GM18499 (cell line): ENCODE data around the gene DOCK3.
"Not testable (repeated sequence)": the region's sequence is repeated elsewhere in the genome, so short reads cannot be mapped to it uniquely, and the experiment has no call there.

Source experiments
- ATAC-seq: cut with Tn5 transposase; IDR thresholded peaks from one replicate; pipeline ENCODE4 v1.9.1; 2021; ENCODE audit warnings: moderate number of reproducible peaks; ENCODE audit not compliant: insufficient read depth, unreplicated experiment

The DOCK3 gene

DNA sequence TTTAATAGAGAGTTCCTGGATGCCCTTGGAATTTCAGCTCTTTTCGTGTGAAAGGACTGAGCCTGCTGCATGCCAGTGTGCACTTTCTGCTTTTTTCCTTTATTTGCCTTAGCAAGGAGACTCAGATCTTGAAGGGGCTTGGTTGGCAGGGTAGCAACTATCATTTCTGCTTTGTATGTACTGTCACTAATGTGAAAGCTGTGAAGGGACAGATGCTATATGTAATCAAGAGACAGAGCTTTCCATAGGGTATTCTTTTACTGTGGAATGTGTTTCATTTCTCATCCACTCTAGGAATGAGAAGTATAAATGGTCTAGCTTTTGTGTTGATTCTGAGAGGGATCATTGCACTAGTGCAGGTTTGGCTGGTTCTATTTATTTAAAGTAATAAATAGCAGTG is 377.8 kb downstream of the DOCK3 start:
- ATAC-seq = no peak

- ATAC-seq = no peak
These were observed 382.4 kb downstream of the DOCK3 start for GRCh38 chr3:51057121-51057520.

- no peak for ATAC-seq
These were observed 388.3 kb downstream of the DOCK3 start for GRCh38 chr3:51063053-51063452.

GRCh38 chr3:51075221-51075775 is 400.6 kb downstream of the DOCK3 start:
- no peak for ATAC-seq

DNA sequence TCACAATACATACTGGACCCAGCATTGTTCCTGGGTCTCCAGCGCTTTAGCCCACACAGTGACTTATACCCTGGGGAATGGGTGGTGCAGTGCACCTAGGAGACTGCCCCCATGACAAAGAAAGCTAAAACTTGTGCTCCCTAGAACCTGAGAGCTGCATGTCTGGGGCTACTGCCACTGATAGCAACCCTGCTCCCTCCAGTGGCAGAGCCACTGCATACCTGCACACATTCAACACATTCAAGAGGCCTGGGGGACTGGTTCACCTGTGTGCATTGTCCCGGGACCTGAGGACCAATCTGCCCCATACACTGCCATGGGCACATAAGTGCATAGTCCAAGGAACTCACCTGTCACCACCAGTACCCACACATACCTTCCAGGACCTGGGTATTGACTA is 407.6 kb downstream of the DOCK3 start:
- ATAC-seq = no peak

GRCh38 chr3:51083490-51083889 is 408.8 kb downstream of the DOCK3 start:
- ATAC-seq = no peak

- ATAC-seq = not testable (repeated sequence)
These were observed 417.4 kb downstream of the DOCK3 start for GRCh38 chr3:51092141-51092540.

DNA sequence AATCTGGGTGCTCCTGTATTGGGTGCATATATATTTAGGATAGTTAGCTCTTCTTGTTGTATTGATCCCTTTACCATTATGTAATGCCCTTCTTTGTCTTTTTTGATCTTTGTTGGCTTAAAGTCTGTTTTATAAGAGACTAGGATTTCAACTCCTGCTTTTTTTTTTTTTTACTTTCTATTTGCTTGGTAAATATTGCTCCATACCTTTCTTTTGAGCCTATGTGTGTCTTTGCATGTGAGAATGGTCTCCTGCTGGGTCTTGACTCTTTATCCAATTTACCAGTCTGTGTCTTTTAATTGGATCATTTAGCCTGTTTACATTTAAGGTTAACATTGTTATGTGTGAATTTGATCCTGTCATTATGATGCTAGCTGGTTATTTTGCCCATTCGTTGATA is 420.1 kb downstream of the DOCK3 start:
- ATAC-seq = not testable (repeated sequence)

GRCh38 chr3:51099794-51100535 is 425.2 kb downstream of the DOCK3 start:
- no peak for ATAC-seq

DNA sequence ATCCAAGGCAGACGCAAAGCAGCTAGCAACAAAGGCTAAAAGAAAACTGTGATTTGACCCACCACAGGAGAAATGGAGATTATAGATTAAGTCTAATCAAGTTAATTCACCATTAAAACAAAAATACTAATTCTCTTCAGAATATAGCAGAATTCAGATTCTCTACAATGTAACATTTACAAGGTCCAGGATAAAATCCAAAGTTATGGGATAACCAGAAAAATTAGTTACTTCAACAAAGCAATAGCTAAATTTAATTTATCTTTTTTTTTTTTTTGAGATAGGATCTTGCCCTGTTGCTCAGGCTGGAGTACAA is 425.8 kb downstream of the DOCK3 start:
- no peak for ATAC-seq

DNA sequence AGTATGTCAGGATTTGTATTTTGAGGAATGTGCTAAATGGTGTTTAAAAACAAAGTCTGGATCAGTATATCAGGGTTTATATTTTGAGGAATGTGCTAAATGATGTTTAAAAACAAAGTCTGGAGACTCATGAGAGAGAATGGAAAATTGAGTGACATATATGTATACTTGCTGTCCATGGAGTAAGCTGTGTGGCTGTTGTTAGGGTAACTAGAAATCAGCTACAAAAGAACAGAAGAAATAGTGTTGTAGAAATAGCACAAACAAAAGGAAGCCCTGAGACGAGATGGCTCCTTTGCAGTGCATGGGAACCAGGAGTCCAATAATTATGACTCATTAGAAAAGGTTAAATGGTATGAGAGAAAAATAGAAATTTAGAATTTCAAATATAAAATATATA is 427.7 kb downstream of the DOCK3 start:
- ATAC-seq = no peak

DNA sequence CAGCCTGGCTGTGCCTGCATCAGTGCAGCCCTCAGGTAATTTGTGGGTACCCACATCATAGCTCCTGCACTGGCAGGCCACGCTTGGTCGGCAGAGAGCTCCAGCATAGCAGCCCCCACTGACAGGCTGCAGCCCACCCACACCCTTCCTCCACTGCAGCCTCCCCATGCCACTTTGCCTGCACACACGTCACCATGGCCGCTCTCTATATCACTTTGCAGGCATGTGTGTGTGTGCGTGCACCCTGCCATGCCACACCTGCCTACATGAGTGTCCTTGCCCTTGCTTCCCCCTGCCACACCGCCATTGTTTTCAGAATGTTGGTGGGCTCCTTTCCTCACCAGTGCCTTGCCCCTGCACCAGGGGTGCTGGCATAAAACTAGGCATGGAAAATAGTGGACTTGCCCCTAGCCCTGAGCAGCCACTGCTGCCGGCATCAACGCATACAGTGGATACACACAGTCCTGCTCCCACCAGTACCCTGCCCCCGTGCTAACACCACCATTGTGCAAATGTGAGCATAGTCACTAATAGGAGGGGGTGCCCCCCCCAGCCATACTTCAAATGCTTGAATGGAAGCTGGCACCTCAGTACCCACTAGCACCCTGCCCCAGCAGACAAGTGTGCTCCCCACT is 431.6 kb downstream of the DOCK3 start:
- no peak for ATAC-seq

GRCh38 chr3:51110586-51110985 is 435.9 kb downstream of the DOCK3 start:
- no peak for ATAC-seq

DNA sequence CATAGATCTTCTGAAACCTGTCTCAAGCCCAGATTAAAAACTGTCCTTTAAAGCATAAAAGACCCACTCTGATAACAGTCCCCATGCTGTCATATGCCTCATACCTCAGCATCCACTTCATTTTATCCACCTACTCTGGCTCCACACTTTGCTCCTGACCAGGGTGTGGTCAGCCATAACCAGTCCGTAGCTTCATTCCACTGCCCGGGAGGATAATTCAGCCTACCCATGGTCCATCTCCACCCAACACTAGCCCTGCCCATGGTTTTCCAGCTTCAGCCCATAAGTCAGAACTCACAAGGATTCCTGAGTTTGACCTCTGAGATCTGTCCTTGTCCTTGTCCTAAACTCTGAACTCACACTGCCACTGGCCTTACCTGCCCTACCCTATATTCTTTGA is 448.2 kb downstream of the DOCK3 start:
- no peak for ATAC-seq

DNA sequence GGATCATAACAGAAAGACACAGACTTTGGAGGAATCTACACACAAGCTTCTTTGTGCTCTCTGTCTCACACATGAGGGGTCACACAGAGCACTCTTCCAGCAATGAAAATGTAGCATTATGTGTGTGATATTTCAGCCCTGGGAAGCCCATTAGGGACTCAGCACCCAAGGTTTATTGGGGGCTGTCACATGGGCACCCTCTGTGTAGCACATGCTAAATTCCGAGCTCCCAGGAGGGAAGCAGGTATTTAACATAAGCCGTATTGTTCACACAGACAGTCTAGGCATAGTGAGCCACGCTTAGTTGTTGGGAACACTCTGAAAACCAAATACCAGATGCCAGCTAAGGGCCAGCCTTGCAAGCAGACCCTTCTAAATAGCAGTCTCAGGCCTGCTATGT is 448.8 kb downstream of the DOCK3 start:
- no peak for ATAC-seq

DNA sequence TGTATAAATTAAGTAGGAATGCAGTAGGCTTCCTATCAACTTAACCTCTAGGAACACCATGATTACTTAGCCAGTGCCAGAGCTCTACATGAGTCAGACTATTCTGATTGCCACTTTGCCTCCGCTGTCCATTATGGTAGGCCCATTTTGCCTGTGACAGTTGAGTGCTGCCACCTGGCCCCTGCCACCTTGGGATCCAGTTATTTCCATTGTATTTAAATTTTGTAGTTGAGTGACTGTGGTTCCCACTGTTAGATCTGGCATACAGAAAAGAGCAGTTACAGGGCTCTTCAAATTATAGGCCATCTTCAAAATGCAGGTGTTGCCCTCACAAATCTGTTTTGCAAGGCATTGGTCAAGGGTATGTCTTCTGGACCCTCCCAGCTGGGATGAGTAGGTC is 456.9 kb downstream of the DOCK3 start:
- ATAC-seq = not testable (repeated sequence)

DNA sequence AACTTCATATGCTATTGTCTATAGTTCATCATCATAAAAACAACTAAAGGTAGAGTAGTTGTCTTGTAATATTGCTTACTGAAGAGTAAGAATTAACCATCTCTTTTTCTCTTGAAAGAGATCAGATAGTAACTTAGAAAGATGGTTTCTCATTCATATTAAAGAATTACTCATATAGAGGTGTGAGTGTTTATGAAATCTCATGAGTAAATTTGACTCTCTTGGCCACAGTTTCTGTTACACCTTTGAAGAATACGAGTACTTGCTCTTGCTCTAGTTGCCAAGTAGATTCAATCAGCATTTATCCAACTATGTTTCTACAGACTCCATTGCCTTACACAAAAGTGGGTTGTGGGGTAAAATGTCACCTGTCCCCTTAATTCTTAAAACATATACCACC is 463.0 kb downstream of the DOCK3 start:
- ATAC-seq = no peak

DNA sequence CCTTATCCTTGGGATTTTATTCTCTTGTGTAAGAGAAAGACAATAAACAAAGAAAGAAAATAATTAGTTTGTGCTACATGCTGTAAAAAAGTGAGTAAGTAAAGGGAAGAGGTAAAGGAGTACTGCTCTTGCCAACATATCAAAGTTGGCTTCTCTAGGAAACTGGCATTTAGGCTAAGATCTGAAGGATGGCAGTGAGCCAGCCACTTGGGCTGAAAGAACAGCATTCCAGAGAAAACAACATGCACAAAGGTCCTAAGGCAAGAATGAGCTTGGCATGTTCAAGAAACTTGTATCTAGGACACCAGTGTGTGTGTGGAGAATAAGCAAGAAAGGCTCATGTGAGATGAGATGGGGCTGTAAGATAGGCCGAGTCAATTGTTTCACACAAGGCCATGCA is 464.9 kb downstream of the DOCK3 start:
- ATAC-seq = no peak

DNA sequence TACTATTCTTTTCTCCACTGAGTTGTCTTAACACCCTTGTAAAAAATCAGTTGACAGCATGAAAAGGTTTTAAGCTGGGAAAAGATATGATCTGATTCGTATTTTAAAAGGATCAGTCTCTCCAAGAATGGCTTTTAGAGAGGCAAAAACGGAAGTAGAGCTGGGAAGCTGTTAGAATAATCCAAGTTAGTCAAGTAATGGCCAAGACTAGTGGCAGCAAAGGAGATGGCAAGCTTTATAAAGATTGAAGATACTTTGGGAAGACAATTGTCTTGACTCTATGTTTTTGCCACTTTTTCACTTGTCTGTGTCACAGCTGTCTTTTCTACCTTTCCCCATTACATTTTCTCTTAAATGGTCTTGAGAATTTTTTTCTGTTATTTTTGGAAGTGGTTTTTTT is 466.8 kb downstream of the DOCK3 start:
- ATAC-seq = no peak

- no peak for ATAC-seq
These were observed 471.3 kb downstream of the DOCK3 start for GRCh38 chr3:51145811-51146585.

GRCh38 chr3:51146781-51147180 is 472.1 kb downstream of the DOCK3 start:
- no peak for ATAC-seq
